IPS-NIHi7 (cell line): ENCODE results near the gene HMX3.

ENCODE experiments used
- DNase-seq: peaks from one replicate; pipeline ENCODE4 v3.0.0; 2012; ENCODE audit warnings: mixed read lengths; ENCODE audit errors: extremely low spot score

The HMX3 gene

GRCh38 chr10:123134343-123134914 is 1.3 kb upstream of the HMX3 start:
- no peak for DNase-seq

- peak; percentile 27 for DNase-seq
Observed at GRCh38 chr10:123134915-123135414, 805 bp upstream of the HMX3 start.

GRCh38 chr10:123136221-123136805 is 543 bp downstream of the HMX3 start:
- DNase-seq = peak; percentile 10

- DNase-seq = peak; percentile 32
Observed at GRCh38 chr10:123136806-123137642, 1.3 kb downstream of the HMX3 start.

GRCh38 chr10:123139165-123139520 is 3.4 kb downstream of the HMX3 start:
- DNase-seq = no peak

- peak; percentile 41 for DNase-seq
Observed at GRCh38 chr10:123139521-123140163, 3.9 kb downstream of the HMX3 start.

GRCh38 chr10:123140164-123140982 is 4.6 kb downstream of the HMX3 start:
- peak; percentile 15 for DNase-seq

GRCh38 chr10:123140983-123141390 is 5.2 kb downstream of the HMX3 start:
- DNase-seq = no peak

GRCh38 chr10:123141791-123142700 is 6.3 kb downstream of the HMX3 start:
- no peak for DNase-seq

- peak; percentile 14 for DNase-seq
Observed at GRCh38 chr10:123142701-123143161, 7.0 kb downstream of the HMX3 start.

GRCh38 chr10:123143162-123143824 is 7.5 kb downstream of the HMX3 start:
- peak; percentile 22 for DNase-seq

GRCh38 chr10:123143825-123144168 is 8.0 kb downstream of the HMX3 start:
- DNase-seq = no peak

- DNase-seq = peak; percentile 31
Observed at GRCh38 chr10:123144697-123145541, 9.1 kb downstream of the HMX3 start.

- peak; percentile 14 for DNase-seq
Observed at GRCh38 chr10:123145542-123146012, 9.8 kb downstream of the HMX3 start.

- no peak for DNase-seq
Observed at GRCh38 chr10:123146013-123146893, 10.5 kb downstream of the HMX3 start.

GRCh38 chr10:123146894-123147634 is 11.3 kb downstream of the HMX3 start:
- no peak for DNase-seq
